NCI-H446 (cell line): ENCODE data around the gene HACD2.
"Not testable (repeated sequence)": the region's sequence is repeated elsewhere in the genome, so short reads cannot be mapped to it uniquely, and the experiment has no call there.

Experiments used
- DNase-seq, 2 experiments: peaks; one replicate each; lab custom pipeline; 2025; lab: John Stamatoyannopoulos, UW

HACD2 gene

GRCh38 chr3:123611674-123612073 is 26.8 kb upstream of the HACD2 start:
- not testable (repeated sequence) for DNase-seq

- no peak for DNase-seq
Observed at GRCh38 chr3:123611082-123611481, 26.2 kb upstream of the HACD2 start.

GRCh38 chr3:123610331-123610730 is 25.5 kb upstream of the HACD2 start:
- DNase-seq: no peak

- DNase-seq: no peak
Observed at GRCh38 chr3:123609063-123609462, 24.2 kb upstream of the HACD2 start.

GRCh38 chr3:123608263-123608937 is 23.5 kb upstream of the HACD2 start:
- no peak for DNase-seq

GRCh38 chr3:123606527-123606926 is 21.7 kb upstream of the HACD2 start:
- DNase-seq: no peak

- no peak for DNase-seq
Observed at GRCh38 chr3:123605789-123606234, 21.0 kb upstream of the HACD2 start.

- DNase-seq: not testable (repeated sequence)
Observed at GRCh38 chr3:123603153-123603552, 18.3 kb upstream of the HACD2 start.

- DNase-seq: peak; percentile 65 to 77
Observed at GRCh38 chr3:123602325-123602724, 17.5 kb upstream of the HACD2 start.

- DNase-seq: not testable (repeated sequence)
Observed at GRCh38 chr3:123600863-123601262, 16.0 kb upstream of the HACD2 start.

- DNase-seq: no peak
Observed at GRCh38 chr3:123597561-123597960, 12.7 kb upstream of the HACD2 start.

- DNase-seq: peak; percentile 38 to 61
Observed at GRCh38 chr3:123595396-123596180, 10.7 kb upstream of the HACD2 start.

- peak; percentile 46 to 63 for DNase-seq
Observed at GRCh38 chr3:123593381-123593780, 8.5 kb upstream of the HACD2 start.

GRCh38 chr3:123590685-123591450 is 6.0 kb upstream of the HACD2 start:
- no peak for DNase-seq

GRCh38 chr3:123587401-123587800 is 2.5 kb upstream of the HACD2 start:
- DNase-seq: no peak

GRCh38 chr3:123586968-123587367 is 2.1 kb upstream of the HACD2 start:
- no peak for DNase-seq

- DNase-seq: peak; percentile 49 to 85
Observed at GRCh38 chr3:123586131-123586530, 1.3 kb upstream of the HACD2 start.

GRCh38 chr3:123584284-123584987 is 417 bp downstream of the HACD2 start:
- no peak for DNase-seq

- no peak for DNase-seq
Observed at GRCh38 chr3:123583561-123583960, 1.3 kb downstream of the HACD2 start.

GRCh38 chr3:123582315-123582714 is 2.5 kb downstream of the HACD2 start:
- peak in 1 of 2 experiments; percentile 72 for DNase-seq

GRCh38 chr3:123576122-123576521 is 8.7 kb downstream of the HACD2 start:
- DNase-seq: no peak

GRCh38 chr3:123571973-123572365 is 12.9 kb downstream of the HACD2 start:
- no peak for DNase-seq
